Activated T-cell treated with anti-CD3 and anti-CD28 coated beads for 1 hour (primary cell): ENCODE results near the gene TRMT44.
A peak's percentile ranks its signal among the peaks of the same experiment; 100 is the strongest.
"Not testable (repeated sequence)": the region's sequence is repeated elsewhere in the genome, so short reads cannot be mapped to it uniquely, and the experiment has no call there.

Source experiments
- DNase-seq: peaks from one replicate; pipeline ENCODE4 v3.0.0-alpha.2; 2020; ENCODE audit warnings: low read depth

Gene TRMT44

GRCh38 chr4:8407756-8408155, 32.8 kb upstream of the TRMT44 start:
- no peak for DNase-seq

GRCh38 chr4:8409264-8410065, 31.1 kb upstream of the TRMT44 start:
- peak; percentile 24 for DNase-seq

- DNase-seq = no peak
Measured at GRCh38 chr4:8410066-8410625, 30.4 kb upstream of the TRMT44 start.

- DNase-seq = no peak
Measured at GRCh38 chr4:8410641-8411271, 29.8 kb upstream of the TRMT44 start.

GRCh38 chr4:8411351-8412180, 29.0 kb upstream of the TRMT44 start:
- no peak for DNase-seq

GRCh38 chr4:8412288-8412687, 28.3 kb upstream of the TRMT44 start:
- DNase-seq = no peak

GRCh38 chr4:8414377-8414776, 26.2 kb upstream of the TRMT44 start:
- DNase-seq = no peak

- no peak for DNase-seq
Measured at GRCh38 chr4:8417071-8417614, 23.4 kb upstream of the TRMT44 start.

- no peak for DNase-seq
Measured at GRCh38 chr4:8419222-8420041, 21.1 kb upstream of the TRMT44 start.

GRCh38 chr4:8420151-8420550, 20.4 kb upstream of the TRMT44 start:
- not testable (repeated sequence) for DNase-seq

- no peak for DNase-seq
Measured at GRCh38 chr4:8422327-8422726, 18.2 kb upstream of the TRMT44 start.

GRCh38 chr4:8422786-8423185, 17.8 kb upstream of the TRMT44 start:
- no peak for DNase-seq

- no peak for DNase-seq
Measured at GRCh38 chr4:8427262-8427661, 13.3 kb upstream of the TRMT44 start.

- DNase-seq = no peak
Measured at GRCh38 chr4:8427761-8428287, 12.8 kb upstream of the TRMT44 start.

GRCh38 chr4:8428288-8429097, 12.1 kb upstream of the TRMT44 start:
- peak; percentile 86 for DNase-seq

- no peak for DNase-seq
Measured at GRCh38 chr4:8431553-8431952, 9.0 kb upstream of the TRMT44 start.

- no peak for DNase-seq
Measured at GRCh38 chr4:8433136-8433535, 7.4 kb upstream of the TRMT44 start.

- DNase-seq = no peak
Measured at GRCh38 chr4:8434251-8435073, 6.1 kb upstream of the TRMT44 start.

GRCh38 chr4:8435656-8436121, 4.9 kb upstream of the TRMT44 start:
- peak; percentile 3 for DNase-seq
